GM13977 (cell line): ENCODE data around the gene SLC19A1.

Source experiments
- DNase-seq: peaks from one replicate; pipeline ENCODE4 v3.0.0; 2012; ENCODE audit warnings: low spot score
- CTCF ChIP-seq: IDR thresholded peaks from 2 replicates; pipeline ENCODE4 v1.5.1; 2012; ENCODE audit warnings: mild to moderate bottlenecking, control low read depth; ENCODE audit not compliant: insufficient read depth; ENCODE audit errors: extremely low read depth, missing control alignments
- in situ Hi-C: fragments of 300-500 bp; cut with MboI; formaldehyde crosslinking; loops from one replicate; pipeline ENCODE4 v1.12.0; 2022; ENCODE audit warnings: low sequenced_read_pairs, low pct_unique_long_range_greater_than_20kb, mixed read lengths, inconsistent platforms; ENCODE audit not compliant: unreplicated experiment

Gene SLC19A1

GRCh38 chr21:45576838-45577737 is 34.8 kb upstream of the SLC19A1 start:
- no peak for DNase-seq
- no peak for TF ChIP-seq CTCF
- in situ Hi-C loops: no loop called here

- in situ Hi-C loops: no loop called here
- no peak for TF ChIP-seq CTCF
- DNase-seq: no peak
These were observed 34.0 kb upstream of the SLC19A1 start for GRCh38 chr21:45575993-45576837.

GRCh38 chr21:45575304-45575992 is 33.2 kb upstream of the SLC19A1 start:
- no peak for DNase-seq
- in situ Hi-C loops: no loop called here
- TF ChIP-seq CTCF: no peak

GRCh38 chr21:45574691-45575090 is 32.5 kb upstream of the SLC19A1 start:
- no peak for DNase-seq
- in situ Hi-C loops: loop anchor here (25.0 kb wide), 1 partner anchor 263 kb away; no protein-coding TSS in a partner anchor
- TF ChIP-seq CTCF: no peak

GRCh38 chr21:45574081-45574501 is 31.9 kb upstream of the SLC19A1 start:
- TF ChIP-seq CTCF: no peak
- in situ Hi-C loops: loop anchor here (25.0 kb wide), 1 partner anchor 263 kb away; no protein-coding TSS in a partner anchor
- no peak for DNase-seq
